GM23338 (cell line): ENCODE data around the gene SNHG17.

Experiments used
- CREB1 ChIP-seq: fragments of 250-450 bp; sonication (Bioruptor Pico); IDR thresholded peaks from 2 replicates; pipeline ENCODE4 v1.5.0; 2020; ENCODE audit warnings: low read depth, mild to moderate bottlenecking, moderate library complexity
- EZH2 ChIP-seq: fragments of 200-600 bp; sonication (generic); IDR thresholded peaks from one replicate; pipeline ENCODE4 v1.8.0; 2017; ENCODE audit warnings: antibody characterized with exemption, mild to moderate bottlenecking, low read depth; ENCODE audit not compliant: unreplicated experiment
- EZH2phosphoT487 ChIP-seq: fragments of 200-600 bp; sonication (generic); IDR thresholded peaks from one replicate; pipeline ENCODE4 v1.8.1; 2018; ENCODE audit warnings: antibody characterized with exemption; ENCODE audit not compliant: unreplicated experiment
- POLR2AphosphoS5 ChIP-seq: IDR thresholded peaks from 2 replicates; pipeline ENCODE4 v1.6.1; 2016; ENCODE audit warnings: antibody characterized with exemption, low read depth
- REST ChIP-seq: IDR thresholded peaks from one replicate; pipeline ENCODE4 v1.6.1; 2018; ENCODE audit warnings: antibody characterized with exemption; ENCODE audit not compliant: unreplicated experiment
- TF ChIP-seq, protein P1 (sequence below), 2 experiments: fragments of 200-600 bp in 1 of 2; sonication (generic) in 1 of 2; conservative IDR thresholded peaks; 2 replicates each; pipeline versions ENCODE4 v1.5.1 to v1.6.1; 2016 to 2017; ENCODE audit warnings: antibody characterized with exemption in 2 of 2, low read depth in 2 of 2, mild to moderate bottlenecking in 2 of 2, moderate library complexity in 1 of 2
- TF ChIP-seq, protein P2 (sequence below): IDR thresholded peaks from 2 replicates; pipeline ENCODE4 v1.6.1; 2016; ENCODE audit warnings: antibody characterized with exemption

DNA sequence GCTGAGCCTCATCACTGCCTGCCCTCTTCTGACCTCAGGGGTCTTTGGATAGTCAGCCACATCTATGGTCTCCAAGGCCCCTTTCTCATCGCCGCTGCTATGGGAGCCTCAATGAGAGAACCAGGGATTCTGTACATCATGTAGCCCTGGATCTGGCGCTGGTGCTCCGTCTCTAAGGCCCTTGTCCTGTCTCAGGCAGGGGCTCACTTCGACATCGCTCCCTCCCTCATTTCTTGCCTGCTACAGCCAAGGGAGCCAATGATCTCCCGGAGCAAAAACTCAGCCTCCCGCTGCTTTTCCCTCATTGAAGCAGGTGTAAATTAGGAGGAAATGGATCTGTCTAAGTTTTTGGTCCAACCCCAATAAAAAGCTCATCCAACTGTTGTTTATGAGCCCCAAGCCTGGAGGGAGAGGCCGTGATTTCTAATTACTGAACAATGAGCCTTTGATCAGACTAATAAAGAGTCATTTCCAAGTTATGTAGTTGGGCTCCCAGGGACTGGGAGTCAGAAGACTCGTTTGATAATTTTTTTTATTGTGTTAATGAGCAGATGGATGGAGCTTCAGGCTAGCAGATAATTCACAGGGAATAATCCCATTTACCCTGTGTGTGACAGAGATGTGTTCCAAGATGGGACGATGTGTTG lies 58.0 kb downstream of the SNHG17 start:
- TF ChIP-seq, protein P1, sequence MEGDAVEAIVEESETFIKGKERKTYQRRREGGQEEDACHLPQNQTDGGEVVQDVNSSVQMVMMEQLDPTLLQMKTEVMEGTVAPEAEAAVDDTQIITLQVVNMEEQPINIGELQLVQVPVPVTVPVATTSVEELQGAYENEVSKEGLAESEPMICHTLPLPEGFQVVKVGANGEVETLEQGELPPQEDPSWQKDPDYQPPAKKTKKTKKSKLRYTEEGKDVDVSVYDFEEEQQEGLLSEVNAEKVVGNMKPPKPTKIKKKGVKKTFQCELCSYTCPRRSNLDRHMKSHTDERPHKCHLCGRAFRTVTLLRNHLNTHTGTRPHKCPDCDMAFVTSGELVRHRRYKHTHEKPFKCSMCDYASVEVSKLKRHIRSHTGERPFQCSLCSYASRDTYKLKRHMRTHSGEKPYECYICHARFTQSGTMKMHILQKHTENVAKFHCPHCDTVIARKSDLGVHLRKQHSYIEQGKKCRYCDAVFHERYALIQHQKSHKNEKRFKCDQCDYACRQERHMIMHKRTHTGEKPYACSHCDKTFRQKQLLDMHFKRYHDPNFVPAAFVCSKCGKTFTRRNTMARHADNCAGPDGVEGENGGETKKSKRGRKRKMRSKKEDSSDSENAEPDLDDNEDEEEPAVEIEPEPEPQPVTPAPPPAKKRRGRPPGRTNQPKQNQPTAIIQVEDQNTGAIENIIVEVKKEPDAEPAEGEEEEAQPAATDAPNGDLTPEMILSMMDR (conservative IDR thresholded peaks at IDR 0.05; ENCODE audit: low read depth in 2 of 2) = no peak
- no peak for TF ChIP-seq EZH2
- TF ChIP-seq EZH2phosphoT487 = no peak
- no peak for TF ChIP-seq POLR2AphosphoS5
- no peak for TF ChIP-seq REST
- TF ChIP-seq CREB1 (CRISPR knock-in tag) = no peak
- TF ChIP-seq, protein P2, sequence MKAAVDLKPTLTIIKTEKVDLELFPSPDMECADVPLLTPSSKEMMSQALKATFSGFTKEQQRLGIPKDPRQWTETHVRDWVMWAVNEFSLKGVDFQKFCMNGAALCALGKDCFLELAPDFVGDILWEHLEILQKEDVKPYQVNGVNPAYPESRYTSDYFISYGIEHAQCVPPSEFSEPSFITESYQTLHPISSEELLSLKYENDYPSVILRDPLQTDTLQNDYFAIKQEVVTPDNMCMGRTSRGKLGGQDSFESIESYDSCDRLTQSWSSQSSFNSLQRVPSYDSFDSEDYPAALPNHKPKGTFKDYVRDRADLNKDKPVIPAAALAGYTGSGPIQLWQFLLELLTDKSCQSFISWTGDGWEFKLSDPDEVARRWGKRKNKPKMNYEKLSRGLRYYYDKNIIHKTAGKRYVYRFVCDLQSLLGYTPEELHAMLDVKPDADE = no peak
